HG03442 (cell line): ENCODE measurements around the gene SLC35F1.

Experiments
- ATAC-seq: cut with Tn5 transposase; IDR thresholded peaks from one replicate; pipeline ENCODE4 v1.9.1; 2021; ENCODE audit warnings: mild to moderate bottlenecking, moderate library complexity; ENCODE audit not compliant: unreplicated experiment

SLC35F1 gene

DNA sequence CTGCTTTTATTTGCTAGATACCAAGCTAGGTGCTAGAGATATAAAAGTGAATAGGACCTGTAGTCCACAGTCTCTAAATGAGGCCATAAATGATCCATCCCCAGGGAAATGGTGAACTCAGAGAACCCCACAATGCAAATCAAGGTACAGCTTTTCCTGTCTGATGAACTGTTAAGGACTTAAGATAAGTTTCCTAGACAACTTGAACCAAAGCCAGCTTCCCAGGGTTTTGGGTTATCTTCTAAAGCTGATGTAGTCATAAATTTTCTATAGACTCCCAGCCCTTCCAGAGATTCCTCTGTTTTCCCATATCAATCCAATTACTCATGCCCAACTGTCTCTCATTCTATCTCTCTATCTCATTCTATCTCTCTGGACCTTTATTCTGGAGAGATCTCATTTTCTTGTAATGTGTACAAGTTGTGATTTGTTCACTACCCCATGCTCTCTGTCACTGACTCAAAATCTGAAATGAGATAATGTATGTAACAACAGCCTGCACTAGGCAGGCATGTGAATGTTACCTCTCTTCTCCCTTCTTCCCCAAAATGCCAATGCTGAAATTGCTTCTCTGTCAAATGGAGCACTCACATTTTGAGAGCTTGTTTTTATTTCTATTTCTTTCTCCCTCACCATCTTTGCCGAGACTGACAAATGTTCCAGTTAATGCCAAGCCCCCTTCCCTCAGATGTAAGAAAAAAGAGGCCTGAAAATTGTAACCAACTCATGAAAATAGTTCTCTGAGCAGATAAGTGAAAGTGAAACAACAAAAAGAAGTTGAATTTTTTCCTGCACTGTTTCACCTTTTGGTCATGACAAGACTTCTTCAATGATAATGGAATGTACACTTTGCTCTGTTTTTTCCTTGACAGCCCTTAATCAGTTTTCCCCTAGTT, 279.9 kb downstream of the SLC35F1 start:
- peak; percentile 56 for ATAC-seq

DNA sequence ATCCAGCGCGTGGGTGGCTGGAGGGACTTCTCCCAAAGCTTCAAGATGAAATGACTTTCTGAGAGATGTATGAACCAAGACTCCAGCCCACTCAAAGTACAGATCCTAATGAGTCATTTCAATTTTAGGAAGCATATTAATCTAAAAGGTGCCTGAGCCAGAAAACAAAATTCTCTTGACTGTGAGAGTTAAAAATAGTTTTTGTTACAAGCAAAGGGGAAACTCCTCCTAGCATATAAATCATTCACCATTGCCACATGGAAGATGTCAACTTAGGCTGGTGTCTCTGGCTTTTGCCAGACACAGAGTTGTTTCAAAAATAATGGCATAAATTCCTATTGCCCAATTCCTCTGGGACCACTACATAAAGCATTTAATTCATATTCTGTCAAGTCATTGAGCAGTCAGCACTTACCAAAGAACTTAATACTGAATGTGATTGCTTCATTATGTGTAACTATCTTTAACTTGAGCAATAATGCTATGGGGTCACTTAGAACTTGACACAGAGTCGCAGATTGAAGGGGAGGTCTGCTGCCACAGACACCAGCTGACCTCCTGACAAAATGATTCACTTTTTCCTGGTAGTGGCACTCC, 280.6 kb downstream of the SLC35F1 start:
- ATAC-seq, result peak; percentile 58

DNA sequence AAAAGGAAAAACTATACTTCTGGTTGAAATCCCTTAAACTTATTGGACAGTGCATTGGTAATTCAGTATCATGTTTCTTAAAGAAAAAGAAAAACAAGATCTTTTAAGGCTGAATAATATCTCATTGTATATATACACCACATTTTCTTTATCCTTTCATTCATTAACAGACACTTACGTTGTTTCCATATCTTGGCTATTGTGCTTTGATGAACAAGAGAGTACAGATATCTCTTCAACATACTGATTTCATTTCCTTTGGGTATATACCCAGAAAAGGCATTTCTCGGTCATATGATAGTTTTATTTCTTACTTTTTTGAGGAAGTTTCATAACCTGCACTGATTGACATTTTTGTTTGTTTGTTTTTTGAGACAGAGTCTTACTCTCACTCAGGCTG, 281.5 kb downstream of the SLC35F1 start:
- ATAC-seq, result no peak

DNA sequence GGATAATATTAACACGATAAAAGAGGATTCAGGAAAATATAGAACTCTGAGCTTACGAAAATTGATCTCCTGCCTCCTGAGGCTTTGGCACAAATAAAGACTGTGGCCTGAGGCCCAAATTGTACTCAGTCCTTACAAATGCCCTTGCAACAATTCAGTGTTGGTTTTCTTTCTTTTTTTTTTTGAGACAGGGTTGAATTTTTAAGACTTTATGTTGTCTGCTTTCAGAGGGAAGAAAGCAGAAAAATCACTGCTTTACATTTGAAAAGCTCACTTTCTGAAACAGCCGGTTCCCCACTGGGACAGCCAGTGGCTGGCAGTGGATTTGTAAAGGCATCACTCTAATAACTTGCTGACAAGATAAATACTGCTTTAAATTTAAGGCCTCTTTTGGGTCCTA, 290.5 kb downstream of the SLC35F1 start:
- ATAC-seq, result no peak

- no peak for ATAC-seq
These were observed 291.7 kb downstream of the SLC35F1 start for GRCh38 chr6:118198746-118199145.

- ATAC-seq, result no peak
These were observed 293.1 kb downstream of the SLC35F1 start for GRCh38 chr6:118200160-118200559.

GRCh38 chr6:118202517-118202916, 295.5 kb downstream of the SLC35F1 start:
- no peak for ATAC-seq

DNA sequence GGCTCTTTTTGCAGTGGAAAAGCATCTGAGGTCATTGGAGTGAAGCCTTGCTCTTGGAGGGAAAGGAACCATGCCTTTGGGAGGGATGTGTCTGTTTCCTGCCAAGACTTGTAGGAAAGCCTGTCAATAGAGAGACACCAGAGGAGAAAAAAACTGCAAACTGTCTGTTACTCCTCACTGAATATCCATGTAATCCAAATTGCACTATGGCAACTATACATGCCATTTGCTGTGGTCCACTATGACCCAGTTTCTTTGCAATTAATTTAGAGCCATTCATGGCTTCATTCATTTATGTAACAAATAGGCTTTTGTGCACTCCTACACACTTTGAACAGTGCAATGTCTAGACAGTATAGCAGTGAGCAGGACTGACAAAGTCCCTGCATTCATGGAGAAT, 296.5 kb downstream of the SLC35F1 start:
- ATAC-seq, result no peak

DNA sequence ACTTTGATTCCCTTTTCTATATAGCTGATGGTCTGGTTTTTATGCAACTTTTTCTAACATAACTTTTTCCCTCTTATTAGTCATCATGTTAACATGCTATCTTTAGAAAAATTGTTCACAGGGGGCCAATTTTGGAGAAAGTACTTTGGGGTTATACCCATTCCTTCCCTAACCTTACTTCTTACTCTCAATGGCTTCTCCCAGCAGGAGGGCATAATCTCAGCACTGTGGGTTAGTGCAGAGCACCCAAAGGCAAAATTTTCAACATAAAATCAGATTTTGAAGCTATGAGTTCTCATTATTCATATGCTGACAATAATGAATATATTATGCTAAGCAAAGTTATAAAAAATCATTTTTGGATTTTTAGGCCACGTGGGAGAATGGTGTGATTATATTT, 299.2 kb downstream of the SLC35F1 start:
- ATAC-seq, result no peak

- no peak for ATAC-seq
These were observed 300.9 kb downstream of the SLC35F1 start for GRCh38 chr6:118207947-118208346.

DNA sequence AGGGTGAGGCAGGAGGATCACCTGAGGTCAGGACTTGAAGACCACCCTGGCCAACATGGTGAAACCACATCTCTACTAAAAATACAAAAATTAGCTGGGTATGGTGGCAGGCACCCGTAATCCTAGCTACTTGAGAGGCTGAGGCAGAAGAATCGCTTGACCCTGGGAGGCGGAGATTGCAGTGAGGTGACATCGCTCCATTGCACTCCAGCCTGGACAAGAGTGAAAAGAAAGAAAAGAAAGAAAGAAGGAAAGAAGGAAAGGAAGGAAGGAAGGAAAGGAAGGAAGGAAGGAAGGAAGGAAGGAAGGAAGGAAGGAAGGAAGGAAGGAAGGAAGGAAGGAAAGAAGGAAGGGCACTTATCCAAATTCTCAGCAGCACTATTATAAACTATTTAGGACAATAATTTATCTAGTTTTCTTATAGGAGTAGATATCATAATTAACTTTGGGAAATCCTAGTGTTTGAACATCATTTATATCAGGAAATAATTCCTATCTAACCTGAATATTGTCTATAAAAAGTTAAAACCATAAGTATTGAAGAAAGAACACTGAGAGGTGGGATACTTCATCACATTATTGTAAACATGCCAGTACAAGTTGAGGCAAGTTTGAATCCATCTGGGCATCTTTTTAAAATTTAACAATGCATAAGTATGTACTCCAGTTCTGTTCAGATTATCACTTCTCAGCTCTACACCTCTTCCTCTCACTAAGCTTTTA, 305.5 kb downstream of the SLC35F1 start:
- no peak for ATAC-seq

GRCh38 chr6:118215269-118215668, 308.2 kb downstream of the SLC35F1 start:
- ATAC-seq, result no peak

- ATAC-seq, result no peak
These were observed 309.7 kb downstream of the SLC35F1 start for GRCh38 chr6:118216751-118217150.

DNA sequence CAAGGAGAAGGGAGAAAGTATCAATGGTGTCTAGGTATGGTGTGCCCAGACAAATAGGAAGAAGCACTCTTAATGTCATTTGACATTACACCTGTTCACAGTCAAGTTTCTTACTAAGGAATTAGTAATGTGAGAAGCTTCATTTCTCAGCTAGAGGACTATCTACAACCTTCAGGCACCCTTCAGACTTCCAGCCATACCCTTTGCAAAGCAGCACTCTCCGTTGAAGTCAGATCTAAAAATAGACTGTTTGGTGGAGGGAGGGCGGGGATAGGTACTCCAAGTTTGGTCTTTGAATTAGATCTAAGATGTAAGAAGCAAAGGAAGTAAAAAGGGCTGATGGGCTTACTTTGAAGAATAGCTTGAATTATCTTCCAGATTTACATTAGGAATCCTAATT, 311.1 kb downstream of the SLC35F1 start:
- ATAC-seq, result no peak

GRCh38 chr6:118220429-118221128, 313.5 kb downstream of the SLC35F1 start:
- no peak for ATAC-seq

GRCh38 chr6:118223316-118223715, 316.3 kb downstream of the SLC35F1 start:
- no peak for ATAC-seq

- no peak for ATAC-seq
These were observed 321.8 kb downstream of the SLC35F1 start for GRCh38 chr6:118228886-118229285.

GRCh38 chr6:118240878-118241528, 333.9 kb downstream of the SLC35F1 start:
- peak; percentile 89 for ATAC-seq

GRCh38 chr6:118246406-118246805, 339.3 kb downstream of the SLC35F1 start:
- ATAC-seq, result no peak

DNA sequence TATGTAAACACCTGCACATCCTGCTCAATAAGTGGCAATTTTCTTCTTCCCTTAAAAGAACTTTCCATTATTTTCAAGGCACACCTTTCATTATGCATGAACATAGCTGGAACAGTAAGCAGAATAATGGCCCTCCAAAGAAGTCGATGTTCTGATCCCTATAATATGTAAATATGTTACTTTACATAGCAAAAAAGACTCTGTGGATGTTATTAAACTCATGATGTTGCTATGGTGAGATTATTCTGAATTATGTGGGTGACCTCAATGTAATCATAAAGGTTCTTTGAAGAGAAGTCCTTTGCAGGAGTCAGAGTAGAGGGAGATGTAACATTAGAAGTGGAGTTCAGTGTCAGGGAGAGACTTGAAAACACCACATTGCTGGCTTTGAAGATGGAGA, 341.1 kb downstream of the SLC35F1 start:
- ATAC-seq, result no peak

GRCh38 chr6:118249680-118250079, 342.6 kb downstream of the SLC35F1 start:
- no peak for ATAC-seq
